Measurements from ENCODE around the gene ACSL1. TPM values are rescaled to one million over a fixed set of nuclear protein-coding genes. Genes with fewer than 3 reads are reported as not detected.

Gene ACSL1
- total RNA-seq, 1 experiment from 2014 or later = 20.0 TPM

DNA sequence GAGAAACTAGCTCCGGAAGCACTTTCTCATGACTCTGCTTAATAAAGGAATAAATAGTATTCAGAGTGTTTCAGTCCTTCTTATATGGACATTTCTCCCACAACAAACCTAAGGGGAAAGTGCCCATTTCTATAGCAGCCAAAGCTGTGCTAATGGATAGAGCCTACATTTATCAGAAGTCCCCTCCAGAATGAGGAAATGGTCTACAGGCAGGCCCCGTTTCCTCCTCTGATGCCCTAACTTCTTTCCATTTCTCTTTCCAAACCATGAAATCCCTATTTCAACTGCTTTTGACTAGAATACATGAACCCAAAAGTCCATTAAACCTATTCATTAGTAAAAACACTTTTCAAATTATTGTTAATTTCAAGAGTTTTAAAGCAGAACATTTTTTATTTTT, 4.5 kb downstream of the ACSL1 start:
- no TSS peak for BruUV-seq (replicated peaks)
- Histone ChIP-seq H3K9me3 (ENCODE audit: low read length) (no peaks in the 10 kb centered on the region), H3K9me2 (replicated peaks; ENCODE audit: low read length) (no peaks in the 10 kb centered on the region), H3K4me2 (ENCODE audit: low read length) (no peak overlapping the region), H3F3A (ENCODE audit: low read length, unreplicated experiment) (no peaks in the 10 kb centered on the region), H3K4me3 (ENCODE audit: low read length) (no peak overlapping the region), H3K4me1 (ENCODE audit: insufficient read depth, low read length) (peaks cover 8% of the 10 kb centered on the region; the same call in 1 of the 2 replicates), H3K36me3 (ENCODE audit: low read depth, low read length) (no peaks in the 10 kb centered on the region), H3K79me2 (ENCODE audit: low read length) (peaks cover 69% of the 10 kb centered on the region), H3K27ac (ENCODE audit: low read length) (no peak overlapping the region), H4K20me1 (ENCODE audit: low read length) (no peaks in the 10 kb centered on the region), H3K9ac (ENCODE audit: low read length) (no peak overlapping the region), H3K27me3 (ENCODE audit: low read length) (no peaks in the 10 kb centered on the region), H2AFZ (ENCODE audit: low read length) (no peak overlapping the region)
- TF ChIP-seq, protein P1, sequence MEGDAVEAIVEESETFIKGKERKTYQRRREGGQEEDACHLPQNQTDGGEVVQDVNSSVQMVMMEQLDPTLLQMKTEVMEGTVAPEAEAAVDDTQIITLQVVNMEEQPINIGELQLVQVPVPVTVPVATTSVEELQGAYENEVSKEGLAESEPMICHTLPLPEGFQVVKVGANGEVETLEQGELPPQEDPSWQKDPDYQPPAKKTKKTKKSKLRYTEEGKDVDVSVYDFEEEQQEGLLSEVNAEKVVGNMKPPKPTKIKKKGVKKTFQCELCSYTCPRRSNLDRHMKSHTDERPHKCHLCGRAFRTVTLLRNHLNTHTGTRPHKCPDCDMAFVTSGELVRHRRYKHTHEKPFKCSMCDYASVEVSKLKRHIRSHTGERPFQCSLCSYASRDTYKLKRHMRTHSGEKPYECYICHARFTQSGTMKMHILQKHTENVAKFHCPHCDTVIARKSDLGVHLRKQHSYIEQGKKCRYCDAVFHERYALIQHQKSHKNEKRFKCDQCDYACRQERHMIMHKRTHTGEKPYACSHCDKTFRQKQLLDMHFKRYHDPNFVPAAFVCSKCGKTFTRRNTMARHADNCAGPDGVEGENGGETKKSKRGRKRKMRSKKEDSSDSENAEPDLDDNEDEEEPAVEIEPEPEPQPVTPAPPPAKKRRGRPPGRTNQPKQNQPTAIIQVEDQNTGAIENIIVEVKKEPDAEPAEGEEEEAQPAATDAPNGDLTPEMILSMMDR (conservative IDR thresholded peaks at IDR 0.05; ENCODE audit: low read depth, low read length) = no peak
- TF ChIP-seq EZH2phosphoT487 (IDR thresholded peaks at IDR 0.05; ENCODE audit: borderline replicate concordance, low read length) (no peak), EZH2 (IDR thresholded peaks at IDR 0.05; ENCODE audit: low read length, unreplicated experiment) (no peak)
- intact Hi-C loops (cut with micrococcal nuclease) = loop anchor here (5.0 kb wide), 1 partner anchor 74 kb away; no protein-coding TSS in a partner anchor
- ChIA-PET POLR2A (ENCODE audit: unreplicated experiment) (no interaction called here), CTCF (no interaction called here)
- ATAC-seq (no peak), DNase-seq (no peak)

- peaks cover 20% of the 10 kb centered on the region for H3K4me1 ChIP-seq (ENCODE audit: insufficient read depth, low read length)
- H3K4me3 ChIP-seq (ENCODE audit: low read length) = no peak overlapping the region
- DNase-seq = no peak
- H2AFZ ChIP-seq (ENCODE audit: low read length) = no peak overlapping the region
- peaks cover 72% of the 10 kb centered on the region for H3K79me2 ChIP-seq (ENCODE audit: low read length)
- TF ChIP-seq EZH2 (IDR thresholded peaks at IDR 0.05; ENCODE audit: low read length, unreplicated experiment) = no peak
- TF ChIP-seq, protein P1 (conservative IDR thresholded peaks at IDR 0.05; ENCODE audit: low read depth, low read length) = no peak
- TF ChIP-seq EZH2phosphoT487 (IDR thresholded peaks at IDR 0.05; ENCODE audit: borderline replicate concordance, low read length) = no peak
- BruUV-seq (replicated peaks) = no TSS peak
- H3K27ac ChIP-seq (ENCODE audit: low read length) = no peak overlapping the region
- ATAC-seq = no peak
- no peaks in the 10 kb centered on the region for H3F3A ChIP-seq (ENCODE audit: low read length, unreplicated experiment)
- intact Hi-C loops (cut with micrococcal nuclease) = loop anchor here (5.0 kb wide), 1 partner anchor 72 kb away; no protein-coding TSS in a partner anchor
- no peak overlapping the region for H3K4me2 ChIP-seq (ENCODE audit: low read length)
- no peaks in the 10 kb centered on the region for H3K9me3 ChIP-seq (ENCODE audit: low read length)
- H3K9me2 ChIP-seq (replicated peaks; ENCODE audit: low read length) = no peaks in the 10 kb centered on the region
- CTCF ChIA-PET = no interaction called here
- H4K20me1 ChIP-seq (ENCODE audit: low read length) = no peaks in the 10 kb centered on the region
- H3K9ac ChIP-seq (ENCODE audit: low read length) = no peak overlapping the region
- POLR2A ChIA-PET (ENCODE audit: unreplicated experiment) = no interaction called here
- no peaks in the 10 kb centered on the region for H3K36me3 ChIP-seq (ENCODE audit: low read depth, low read length)
- H3K27me3 ChIP-seq (ENCODE audit: low read length) = no peaks in the 10 kb centered on the region
Observed at GRCh38 chr4:184819786-184820185, 6.0 kb downstream of the ACSL1 start.

GRCh38 chr4:184818216-184818564, 7.6 kb downstream of the ACSL1 start:
- CTCF ChIA-PET = no interaction called here
- Histone ChIP-seq H4K20me1 (ENCODE audit: low read length) (no peaks in the 10 kb centered on the region), H3K27ac (ENCODE audit: low read length) (no peak overlapping the region)

More at GRCh38 chr4:184818216-184818564, 7.6 kb downstream of the ACSL1 start:
- no peak overlapping the region for H3K4me2 ChIP-seq (ENCODE audit: low read length)
- H3K9ac ChIP-seq (ENCODE audit: low read length) = no peak overlapping the region
- H3K9me3 ChIP-seq (ENCODE audit: low read length) = no peaks in the 10 kb centered on the region
- TF ChIP-seq EZH2 (IDR thresholded peaks at IDR 0.05; ENCODE audit: low read length, unreplicated experiment) (no peak), EZH2phosphoT487 (IDR thresholded peaks at IDR 0.05; ENCODE audit: borderline replicate concordance, low read length) (no peak)
- TF ChIP-seq, protein P1 (conservative IDR thresholded peaks at IDR 0.05; ENCODE audit: low read depth, low read length) = no peak
- H3F3A ChIP-seq (ENCODE audit: low read length, unreplicated experiment) = no peaks in the 10 kb centered on the region
- H3K27me3 ChIP-seq (ENCODE audit: low read length) = no peaks in the 10 kb centered on the region
- H2AFZ ChIP-seq (ENCODE audit: low read length) = no peak overlapping the region
- POLR2A ChIA-PET (ENCODE audit: unreplicated experiment) = no interaction called here
- peaks cover 60% of the 10 kb centered on the region for H3K79me2 ChIP-seq (ENCODE audit: low read length)
- ATAC-seq (no peak), DNase-seq (no peak)
- no peaks in the 10 kb centered on the region for H3K36me3 ChIP-seq (ENCODE audit: low read depth, low read length)
- no TSS peak for BruUV-seq (replicated peaks)
- intact Hi-C loops (cut with micrococcal nuclease) = no loop called here
- peaks cover 27% of the 10 kb centered on the region for H3K4me1 ChIP-seq (ENCODE audit: insufficient read depth, low read length)
- no peaks in the 10 kb centered on the region for H3K9me2 ChIP-seq (replicated peaks; ENCODE audit: low read length)
- no peak overlapping the region for H3K4me3 ChIP-seq (ENCODE audit: low read length)
